ENCODE data around the gene NLRP6. TPM values are rescaled to one million over a fixed set of nuclear protein-coding genes. Genes with fewer than 3 reads are reported as not detected.

The NLRP6 gene
- total RNA-seq (2012; rRNA removed) (not detected in 2 replicates), polyA plus RNA-seq (2012; rRNA removed) (not detected in 2 replicates), Bru-seq, nascent RNA (not detected), BruChase-seq, experiment 1, labeled RNA remaining after a 6-hour chase (not detected), BruChase-seq, experiment 2, labeled RNA remaining after a 2-hour chase (percentile 10 among the genes with signal in this experiment)
- not detected in 2 replicates for polyA plus RNA-seq (2012; cell fraction: cytosol; rRNA removed)
- polyA plus RNA-seq (2012; cell fraction: nucleus; rRNA removed; ENCODE audit: low replicate concordance): 0.02 TPM in 1 of 2 replicates, not detected in the other
- long read RNA-seq: 0 reads

DNA sequence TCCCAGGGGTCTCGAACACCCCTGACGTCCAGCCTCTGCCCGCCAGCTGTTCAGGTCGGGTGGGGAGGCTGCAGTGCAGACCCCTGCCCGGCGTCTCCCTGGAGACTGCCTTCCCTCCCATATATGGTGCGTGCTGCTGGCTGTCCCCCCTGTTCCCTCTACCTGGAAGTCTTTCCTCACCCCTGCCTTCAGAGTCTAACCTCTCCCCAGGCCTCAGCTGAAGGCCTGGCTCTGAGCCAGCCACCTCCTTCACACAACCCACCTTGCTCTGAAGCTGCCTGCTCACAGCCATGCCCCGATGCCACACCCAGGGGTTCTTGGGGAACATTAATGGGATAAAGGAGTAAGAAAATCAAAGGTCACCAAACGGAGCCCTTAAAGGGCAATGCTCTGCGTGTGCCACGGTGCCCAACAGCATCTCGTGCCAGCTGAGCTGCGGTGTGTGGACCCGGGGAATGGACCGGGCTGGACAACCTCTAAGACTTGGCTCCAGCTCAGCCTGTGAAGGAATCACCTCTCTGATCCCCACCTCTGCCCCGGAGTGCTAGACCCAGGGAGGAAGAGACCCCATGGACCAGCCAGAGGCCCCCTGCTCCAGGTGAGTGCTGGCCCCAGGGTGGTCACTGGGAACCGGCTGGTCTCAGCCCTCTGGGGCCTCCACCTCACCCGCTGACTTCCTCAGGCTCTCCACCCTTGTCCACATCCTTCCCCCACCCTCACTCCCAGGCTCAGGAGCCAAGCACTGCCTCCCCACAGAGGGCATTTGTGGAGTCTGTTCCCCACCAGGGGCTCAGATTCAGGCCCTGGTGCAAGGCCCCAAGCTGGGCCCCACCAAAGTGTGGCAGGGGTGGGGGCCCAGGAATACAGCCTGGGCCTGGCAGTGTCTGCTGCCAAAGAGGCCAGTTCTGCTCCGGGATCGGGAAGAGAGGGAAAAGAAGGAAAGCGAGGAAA lies at the start of gene NLRP6:
Gene NLRP6, plus strand, starts transcription at position 407 of the 951 bp plus-strand sequence. Its CDS starts 163 bp downstream, at position 570.
- no peak within 1 kb of the TSS for H2BK120ac ChIP-seq (ENCODE audit: low read depth, low read length)
- 39% methylated on average over 8 of the region's 21 CpGs; no CpG with 5 or more reads in 1 of the 2 experiments for WGBS, 2 experiments (ENCODE audit: extremely low coverage in 2 of 2, insufficient read length in 1 of 2)
- H3K56ac ChIP-seq (ENCODE audit: extremely low read depth, insufficient read depth, low read length): no peak within 1 kb of the TSS
- no peaks in the 10 kb centered on the region for H3K9me1 ChIP-seq (ENCODE audit: insufficient read depth, low read length)
- intact Hi-C loops (cut with micrococcal nuclease) (no loop called here), in situ Hi-C loops (cut with MboI; ENCODE audit: low sequenced_read_pairs) (loop anchor here (5.0 kb wide), 1 partner anchor 36 kb away; no protein-coding TSS in a partner anchor), dilution Hi-C loops (cut with HindIII; ENCODE audit: low sequenced_read_pairs, unreplicated experiment) (no loop called here)
- H3K27ac ChIP-seq (ENCODE audit: insufficient read depth, low read length): no peak within 1 kb of the TSS
- ChIA-PET POLR2A (ENCODE audit: unreplicated experiment) (no interaction called here), CTCF (no interaction called here)
- H3K4me2 ChIP-seq (ENCODE audit: low read depth, low read length): no peak within 1 kb of the TSS
- peaks cover 72% of the 10 kb centered on the region for H3K27me3 ChIP-seq (ENCODE audit: control insufficient read depth, insufficient read depth, low read length)
- H2BK5ac ChIP-seq (ENCODE audit: low read depth, low read length, poor library complexity, severe bottlenecking): no peak within 1 kb of the TSS
- H3K4ac ChIP-seq (ENCODE audit: low read depth, low read length): no peak within 1 kb of the TSS
- DNase-seq (no peak), ATAC-seq (ENCODE audit: low read depth) (no peak)
- H3K9me3 ChIP-seq (ENCODE audit: control insufficient read depth, insufficient read depth, low read length): peaks cover 4% of the 10 kb centered on the region
- H4K8ac ChIP-seq (ENCODE audit: low read depth in 2 of 2, low read length in 2 of 2): no peak within 1 kb of the TSS
- no peak within 1 kb of the TSS for H2AK9ac ChIP-seq (replicated peaks; ENCODE audit: low read depth, low read length, poor library complexity)
- H3K18ac ChIP-seq (ENCODE audit: low read depth, low read length): no peak within 1 kb of the TSS
- H4K91ac ChIP-seq (ENCODE audit: insufficient read depth, low read depth, low read length): no peak within 1 kb of the TSS
- H4K20me1 ChIP-seq (ENCODE audit: insufficient read depth, low read length): no peaks in the 10 kb centered on the region
- H2AK5ac ChIP-seq (ENCODE audit: low read depth, low read length): no peak within 1 kb of the TSS
- no peaks in the 10 kb centered on the region for H3K4me1 ChIP-seq (ENCODE audit: control insufficient read depth, insufficient read depth, low read length)
- H3K14ac ChIP-seq (replicated peaks; ENCODE audit: low read depth, low read length): no peak within 1 kb of the TSS
- no peak within 1 kb of the TSS for H3K4me3 ChIP-seq (ENCODE audit: insufficient read depth, low read depth, low read length)
- BruUV-seq (replicated peaks): no TSS peak
- TF ChIP-seq CEBPB (IDR thresholded peaks at IDR 0.05; ENCODE audit: low read depth, low read length) (no peak), CHD1 (IDR thresholded peaks at IDR 0.05; ENCODE audit: low read depth, low read length) (no peak), SMC3 (IDR thresholded peaks at IDR 0.05; ENCODE audit: low read depth, low read length) (no peak), MAZ (IDR thresholded peaks at IDR 0.05; ENCODE audit: borderline replicate concordance, low read depth, low read length) (no peak), NFE2L2 (IDR thresholded peaks at IDR 0.05; ENCODE audit: low read depth, low read length) (no peak), POLR2A (IDR thresholded peaks at IDR 0.05; ENCODE audit: low read depth, low read length) (no peak), MXI1 (IDR thresholded peaks at IDR 0.05; ENCODE audit: borderline replicate concordance, low read depth, low read length) (no peak), BHLHE40 (IDR thresholded peaks at IDR 0.05; ENCODE audit: low read depth, low read length) (no peak), FOS (IDR thresholded peaks at IDR 0.05; ENCODE audit: low read depth, low read length) (no peak)
- TF ChIP-seq, protein P1, sequence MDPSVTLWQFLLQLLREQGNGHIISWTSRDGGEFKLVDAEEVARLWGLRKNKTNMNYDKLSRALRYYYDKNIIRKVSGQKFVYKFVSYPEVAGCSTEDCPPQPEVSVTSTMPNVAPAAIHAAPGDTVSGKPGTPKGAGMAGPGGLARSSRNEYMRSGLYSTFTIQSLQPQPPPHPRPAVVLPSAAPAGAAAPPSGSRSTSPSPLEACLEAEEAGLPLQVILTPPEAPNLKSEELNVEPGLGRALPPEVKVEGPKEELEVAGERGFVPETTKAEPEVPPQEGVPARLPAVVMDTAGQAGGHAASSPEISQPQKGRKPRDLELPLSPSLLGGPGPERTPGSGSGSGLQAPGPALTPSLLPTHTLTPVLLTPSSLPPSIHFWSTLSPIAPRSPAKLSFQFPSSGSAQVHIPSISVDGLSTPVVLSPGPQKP (IDR thresholded peaks at IDR 0.05; ENCODE audit: borderline replicate concordance, low read depth, low read length): no peak
- TF ChIP-seq, protein P2, sequence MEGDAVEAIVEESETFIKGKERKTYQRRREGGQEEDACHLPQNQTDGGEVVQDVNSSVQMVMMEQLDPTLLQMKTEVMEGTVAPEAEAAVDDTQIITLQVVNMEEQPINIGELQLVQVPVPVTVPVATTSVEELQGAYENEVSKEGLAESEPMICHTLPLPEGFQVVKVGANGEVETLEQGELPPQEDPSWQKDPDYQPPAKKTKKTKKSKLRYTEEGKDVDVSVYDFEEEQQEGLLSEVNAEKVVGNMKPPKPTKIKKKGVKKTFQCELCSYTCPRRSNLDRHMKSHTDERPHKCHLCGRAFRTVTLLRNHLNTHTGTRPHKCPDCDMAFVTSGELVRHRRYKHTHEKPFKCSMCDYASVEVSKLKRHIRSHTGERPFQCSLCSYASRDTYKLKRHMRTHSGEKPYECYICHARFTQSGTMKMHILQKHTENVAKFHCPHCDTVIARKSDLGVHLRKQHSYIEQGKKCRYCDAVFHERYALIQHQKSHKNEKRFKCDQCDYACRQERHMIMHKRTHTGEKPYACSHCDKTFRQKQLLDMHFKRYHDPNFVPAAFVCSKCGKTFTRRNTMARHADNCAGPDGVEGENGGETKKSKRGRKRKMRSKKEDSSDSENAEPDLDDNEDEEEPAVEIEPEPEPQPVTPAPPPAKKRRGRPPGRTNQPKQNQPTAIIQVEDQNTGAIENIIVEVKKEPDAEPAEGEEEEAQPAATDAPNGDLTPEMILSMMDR (conservative IDR thresholded peaks at IDR 0.05; ENCODE audit: low read depth, low read length): no peak
- TF ChIP-seq, protein P3, sequence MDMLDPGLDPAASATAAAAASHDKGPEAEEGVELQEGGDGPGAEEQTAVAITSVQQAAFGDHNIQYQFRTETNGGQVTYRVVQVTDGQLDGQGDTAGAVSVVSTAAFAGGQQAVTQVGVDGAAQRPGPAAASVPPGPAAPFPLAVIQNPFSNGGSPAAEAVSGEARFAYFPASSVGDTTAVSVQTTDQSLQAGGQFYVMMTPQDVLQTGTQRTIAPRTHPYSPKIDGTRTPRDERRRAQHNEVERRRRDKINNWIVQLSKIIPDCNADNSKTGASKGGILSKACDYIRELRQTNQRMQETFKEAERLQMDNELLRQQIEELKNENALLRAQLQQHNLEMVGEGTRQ (IDR thresholded peaks at IDR 0.05; ENCODE audit: low read depth, low read length): no peak
- H2AFZ ChIP-seq (replicated peaks; ENCODE audit: low read length, poor library complexity): no peak within 1 kb of the TSS
- no peaks in the 10 kb centered on the region for H3K79me1 ChIP-seq (ENCODE audit: low read depth in 1 of 2, low read length in 2 of 2)
- no peaks in the 10 kb centered on the region for H3K36me3 ChIP-seq (ENCODE audit: control insufficient read depth, insufficient read depth, low read length)
- no peak within 1 kb of the TSS for H3K9ac ChIP-seq (ENCODE audit: low read depth, low read length)
- H4K5ac ChIP-seq (ENCODE audit: low read depth, low read length): no peak within 1 kb of the TSS
- H2BK20ac ChIP-seq (ENCODE audit: low read depth, low read length): no peak within 1 kb of the TSS
- no peak within 1 kb of the TSS for H2BK15ac ChIP-seq (ENCODE audit: low read depth, low read length)
- no peak within 1 kb of the TSS for H3K23ac ChIP-seq (ENCODE audit: low read depth, low read length)
